Stimulated activated CD8-positive, alpha-beta memory T cell treated with anti-CD3 and anti-CD28 coated beads, Interleukin-7, amount 100 ng/mL, for 24 hours (primary cell): Measurements from ENCODE around the gene APBA2.

ENCODE experiments used
- DNase-seq: peaks from one replicate; pipeline ENCODE4 v3.0.0-alpha.2; 2020; ENCODE audit warnings: low read depth

Gene APBA2

GRCh38 chr15:29103824-29104565 lies 218.2 kb downstream of the APBA2 start:
- peak; percentile 14 for DNase-seq

DNA sequence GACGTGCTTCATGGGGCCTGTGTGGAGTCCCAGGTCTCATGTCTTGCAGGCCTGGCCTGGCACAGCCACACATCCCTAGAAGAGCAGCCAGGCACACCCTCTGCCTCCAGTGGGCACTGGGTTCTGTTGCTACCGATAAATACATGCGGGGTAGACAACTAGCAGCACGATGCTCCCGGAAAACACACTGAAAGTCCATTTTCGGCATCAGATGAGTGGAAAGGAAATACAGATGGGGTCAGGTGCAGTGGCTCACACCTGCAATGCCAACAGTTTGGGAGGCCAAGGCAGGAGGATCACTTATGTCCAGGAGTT lies 218.7 kb downstream of the APBA2 start:
- no peak for DNase-seq

DNA sequence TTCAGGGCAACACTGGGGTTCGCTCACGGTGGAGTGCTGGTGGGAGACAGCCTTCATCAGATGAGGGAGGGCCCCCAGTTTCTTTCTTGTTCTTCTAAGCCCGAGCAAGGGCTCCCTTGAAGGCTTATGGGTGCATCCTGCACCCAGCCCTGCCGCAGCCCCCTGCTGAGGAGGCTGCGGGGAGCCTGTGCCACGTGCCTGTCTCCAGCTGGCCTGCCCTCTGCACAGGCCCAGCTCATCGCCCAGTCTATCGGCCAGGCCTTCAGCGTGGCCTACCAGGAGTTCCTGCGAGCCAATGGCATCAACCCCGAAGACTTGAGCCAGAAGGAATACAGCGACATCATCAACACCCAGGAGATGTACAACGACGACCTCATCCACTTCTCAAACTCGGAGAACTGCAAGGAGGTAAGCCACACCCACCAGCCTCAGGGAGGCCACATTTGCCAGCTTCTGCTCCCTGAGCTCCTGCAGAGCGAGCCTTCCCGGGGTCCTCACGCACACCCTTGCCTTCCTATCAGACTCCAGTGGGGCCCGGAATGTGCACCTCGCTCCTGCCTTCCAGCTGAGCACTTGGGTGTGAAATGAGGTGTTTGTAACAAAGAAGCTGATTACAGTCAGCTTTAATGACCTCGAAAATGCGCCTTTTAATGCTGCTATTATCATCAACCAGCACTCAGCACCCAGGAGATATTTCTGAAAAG lies 219.5 kb downstream of the APBA2 start:
- DNase-seq = no peak

DNA sequence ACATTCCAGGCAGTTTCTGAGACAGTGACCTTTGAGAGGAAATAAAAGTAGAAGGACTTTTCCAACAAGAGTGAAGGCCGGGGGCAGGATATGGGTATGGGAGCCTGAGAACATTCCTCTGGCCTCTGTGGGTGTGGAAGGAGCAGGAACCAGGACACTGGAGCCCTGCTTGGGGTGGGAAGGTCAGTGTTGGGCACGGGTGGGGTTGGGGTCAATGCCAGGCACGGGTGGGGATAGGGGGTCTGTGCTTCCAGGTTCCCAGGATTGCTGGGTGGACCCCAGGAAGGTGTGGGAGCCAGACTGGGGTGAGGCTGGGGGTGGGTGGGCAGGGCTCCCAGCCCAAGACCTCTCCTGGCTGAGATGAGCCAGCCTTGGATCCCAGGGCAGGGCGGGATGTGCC lies 220.3 kb downstream of the APBA2 start:
- DNase-seq = no peak

GRCh38 chr15:29106551-29107290 lies 220.9 kb downstream of the APBA2 start:
- DNase-seq = no peak

- DNase-seq = no peak
Measured at GRCh38 chr15:29107291-29107890, 221.6 kb downstream of the APBA2 start.

DNA sequence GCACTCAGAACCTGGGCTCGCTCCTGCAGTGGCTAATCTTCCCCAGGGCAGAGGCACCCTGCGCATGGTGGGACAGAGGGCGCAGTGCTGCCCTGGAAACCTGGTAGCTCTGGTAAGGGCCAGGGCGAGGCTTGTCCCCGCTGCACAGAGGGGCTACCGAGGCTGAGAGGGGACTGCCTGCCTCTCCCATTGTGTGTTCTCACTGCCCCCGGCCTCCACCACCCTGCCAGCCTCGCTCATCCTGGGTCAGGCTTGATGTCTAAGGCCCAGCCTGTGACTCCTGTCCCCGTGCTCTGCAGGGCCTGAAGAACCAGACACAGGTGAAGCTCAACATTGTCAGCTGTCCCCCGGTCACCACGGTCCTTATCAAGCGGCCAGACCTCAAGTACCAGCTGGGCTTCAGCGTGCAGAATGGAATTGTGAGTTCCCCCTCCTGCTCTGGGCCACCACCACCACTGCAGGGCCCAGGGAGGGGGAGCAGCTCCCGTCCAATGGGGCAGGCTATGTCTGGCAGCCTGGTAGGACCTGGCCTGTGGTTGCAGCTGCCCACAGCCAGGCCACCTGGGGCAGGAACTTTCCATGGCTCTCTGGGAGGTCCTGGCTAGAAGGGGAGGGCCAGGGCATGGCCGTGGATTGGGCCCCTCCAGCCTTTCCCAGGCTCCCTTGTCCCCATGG lies 222.3 kb downstream of the APBA2 start:
- no peak for DNase-seq

DNA sequence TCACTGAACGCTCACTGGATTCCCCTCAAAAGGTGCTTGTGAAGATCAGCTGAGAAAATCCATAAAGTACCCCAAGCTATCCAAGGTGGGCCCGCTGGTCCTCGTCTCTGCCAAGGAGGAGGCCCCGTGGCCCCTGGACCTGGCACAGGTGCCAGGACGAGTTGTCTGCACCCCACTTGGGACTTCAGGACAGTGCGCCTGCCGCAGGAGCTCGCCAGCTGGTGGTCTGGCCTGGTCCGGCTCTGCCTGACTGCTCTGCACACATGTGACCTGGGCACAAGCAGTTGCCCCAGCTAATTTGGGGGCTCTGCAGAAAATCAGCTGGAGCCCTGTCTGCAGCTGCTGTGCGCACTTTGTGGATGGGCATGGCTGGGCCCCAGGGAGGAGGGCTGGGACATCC lies 224.0 kb downstream of the APBA2 start:
- no peak for DNase-seq

DNA sequence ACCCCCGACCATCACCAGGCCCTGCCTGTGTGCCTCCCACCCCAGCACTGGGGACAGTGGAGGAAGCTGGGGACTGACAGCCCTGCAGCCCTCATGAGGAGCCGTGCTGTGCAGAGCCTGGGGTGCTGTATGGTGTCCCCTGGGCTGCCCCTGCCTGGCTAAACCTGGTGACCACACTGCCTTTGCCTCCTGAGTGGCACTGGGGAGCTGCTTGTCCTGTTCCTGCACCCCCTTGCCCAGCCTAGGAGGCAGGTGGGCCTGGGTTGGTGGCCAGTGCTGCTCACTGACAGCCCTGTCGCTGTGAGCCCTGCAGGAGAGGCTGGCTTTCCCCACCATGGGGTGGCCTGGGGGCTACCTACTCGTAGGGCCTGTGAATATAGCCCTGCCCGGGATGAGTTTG lies 224.4 kb downstream of the APBA2 start:
- DNase-seq = no peak

DNA sequence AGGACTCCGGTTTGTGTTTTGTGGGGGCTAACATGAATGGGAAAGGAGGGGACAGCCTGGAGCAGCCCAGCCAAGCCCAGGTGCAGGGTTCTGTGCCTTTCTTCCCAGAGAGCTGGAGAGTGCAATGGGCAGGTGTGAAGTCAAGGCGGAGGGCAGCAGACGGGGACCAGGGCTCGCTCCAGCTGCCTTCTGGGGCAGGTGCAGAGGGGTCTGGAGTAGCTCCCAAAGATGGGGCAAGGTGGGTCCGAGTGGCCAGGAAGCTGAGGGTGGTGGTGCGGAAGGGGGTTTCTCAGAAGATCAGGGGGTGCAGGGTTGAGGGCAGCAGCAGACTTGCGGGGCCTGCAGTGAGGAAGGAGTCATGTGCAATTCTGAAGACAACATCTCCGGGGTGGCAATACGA lies 225.0 kb downstream of the APBA2 start:
- no peak for DNase-seq

DNA sequence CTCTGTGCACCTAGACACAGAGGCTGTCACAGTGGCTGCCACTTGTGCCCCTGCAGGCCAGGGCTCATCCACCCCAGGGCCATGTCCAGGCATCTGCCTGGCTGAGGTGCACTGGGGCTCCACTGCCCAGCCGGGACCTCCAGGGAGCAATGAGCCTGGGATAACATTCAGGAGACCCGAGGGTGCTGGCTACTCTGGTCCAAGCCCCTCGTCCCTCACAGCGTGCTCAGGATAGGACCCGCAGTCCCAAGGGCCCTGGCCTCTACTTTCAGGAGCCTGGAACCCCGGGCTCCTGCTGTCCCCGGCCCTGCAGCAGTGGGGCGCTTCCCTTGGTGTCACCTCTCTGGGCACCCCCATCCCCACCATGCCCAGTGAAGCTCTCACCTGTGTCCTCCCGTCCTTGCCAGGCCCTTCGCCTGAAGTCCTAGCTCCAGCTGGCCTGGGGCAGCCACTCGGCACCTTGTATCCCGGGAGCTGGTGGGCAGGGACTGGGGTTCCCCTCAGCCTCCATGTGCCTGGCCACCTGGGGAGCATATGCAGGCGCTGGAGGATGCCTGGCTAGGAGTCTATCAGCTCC lies 226.0 kb downstream of the APBA2 start:
- no peak for DNase-seq

GRCh38 chr15:29113336-29114220 lies 227.8 kb downstream of the APBA2 start:
- DNase-seq = no peak

DNA sequence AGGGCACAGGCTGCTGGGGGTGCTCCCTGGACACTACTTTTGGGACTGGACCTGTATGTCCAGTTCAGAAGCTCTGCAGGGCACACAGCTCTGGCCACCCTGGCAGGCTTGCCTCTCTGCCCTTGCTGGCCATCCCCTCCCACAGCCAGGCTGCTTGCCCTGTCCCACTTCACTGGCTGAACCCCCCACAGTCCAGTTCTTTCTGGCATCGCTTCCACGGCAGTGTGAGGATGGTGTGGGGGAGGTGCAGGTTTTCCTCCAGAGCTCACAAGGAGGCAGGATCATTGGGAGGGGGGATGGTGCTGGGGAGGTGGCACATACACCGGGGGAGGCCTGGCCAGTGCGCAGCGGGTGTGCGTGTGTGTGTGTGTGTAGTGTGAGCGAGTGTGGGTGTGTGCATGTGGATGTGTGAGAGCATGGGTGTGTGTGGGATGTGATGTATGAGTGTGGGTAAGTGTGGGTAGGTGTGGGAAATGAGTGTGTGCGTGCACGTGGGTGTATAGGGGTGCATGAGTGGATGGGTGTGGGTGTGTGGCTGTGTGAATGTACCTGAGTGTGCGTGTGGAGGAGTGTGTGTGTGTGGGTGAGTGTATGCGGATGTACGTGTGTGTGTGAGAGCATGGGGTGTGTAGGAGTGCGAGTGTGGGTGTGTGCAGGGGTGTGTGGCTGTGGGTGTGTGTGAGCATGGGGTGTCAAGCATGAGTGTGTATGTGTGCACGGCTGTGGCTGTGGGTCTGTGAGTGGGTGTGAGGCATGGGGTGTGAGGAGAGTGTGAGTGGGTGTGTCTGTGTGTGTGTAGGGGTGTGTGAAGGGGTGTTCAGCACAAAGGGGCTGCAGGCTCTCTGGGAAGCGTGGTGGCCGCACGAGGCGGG lies 228.7 kb downstream of the APBA2 start:
- no peak for DNase-seq

- no peak for DNase-seq
Measured at GRCh38 chr15:29115093-29115991, 229.6 kb downstream of the APBA2 start.

DNA sequence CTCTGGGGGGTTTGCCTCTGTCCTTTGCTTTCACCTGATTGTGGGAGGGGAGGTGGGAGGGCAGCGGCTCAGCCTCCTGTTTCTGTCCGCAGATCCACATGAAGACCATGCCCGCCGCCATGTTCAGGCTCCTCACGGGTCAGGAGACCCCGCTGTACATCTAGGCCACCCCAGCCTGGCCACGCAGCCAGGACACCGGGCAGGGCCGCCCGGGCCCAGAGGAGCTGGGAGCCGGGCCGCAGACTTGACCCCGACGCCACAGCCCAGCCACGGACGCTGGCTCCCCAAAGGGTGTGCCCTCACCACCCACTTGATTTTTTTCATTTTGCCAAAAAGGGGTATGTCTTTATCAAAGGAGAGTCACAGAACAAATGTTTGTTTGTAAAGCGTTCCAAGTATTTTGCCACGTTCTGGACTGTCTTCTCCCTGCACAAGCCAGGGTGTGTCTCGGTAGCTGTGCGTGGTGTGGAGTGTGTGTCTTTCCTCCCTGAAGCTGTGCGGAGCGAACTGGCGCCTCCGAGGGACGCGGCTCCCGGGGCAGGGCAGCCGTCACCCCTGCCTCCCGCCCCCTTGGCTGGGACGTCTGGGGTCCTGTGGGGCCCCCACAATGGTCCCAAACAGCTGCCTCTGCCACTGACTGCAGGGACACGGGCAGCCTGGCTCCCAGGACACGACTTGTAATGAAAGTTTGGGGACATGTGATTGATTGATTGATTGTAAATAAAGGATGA lies 231.4 kb downstream of the APBA2 start:
- no peak for DNase-seq

DNA sequence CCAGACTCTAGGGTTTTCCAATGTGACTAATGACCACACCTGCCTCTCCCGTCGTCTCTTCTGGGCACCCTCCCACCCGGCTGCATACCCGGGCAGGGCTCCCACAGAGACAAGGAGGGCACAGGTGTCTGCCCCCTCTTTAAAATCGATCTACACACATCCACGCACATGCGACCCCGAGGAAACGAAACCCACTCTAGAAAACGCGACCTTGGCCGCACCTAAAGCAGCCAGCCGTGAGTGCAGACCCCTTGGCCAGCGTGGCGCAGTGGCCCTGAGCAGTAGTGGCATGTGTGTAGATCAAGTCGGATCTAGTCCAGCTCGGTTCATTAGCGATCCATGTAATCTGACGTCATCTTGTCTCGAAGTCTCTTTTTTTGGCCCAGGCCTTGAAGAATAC lies 232.0 kb downstream of the APBA2 start:
- DNase-seq = no peak

DNA sequence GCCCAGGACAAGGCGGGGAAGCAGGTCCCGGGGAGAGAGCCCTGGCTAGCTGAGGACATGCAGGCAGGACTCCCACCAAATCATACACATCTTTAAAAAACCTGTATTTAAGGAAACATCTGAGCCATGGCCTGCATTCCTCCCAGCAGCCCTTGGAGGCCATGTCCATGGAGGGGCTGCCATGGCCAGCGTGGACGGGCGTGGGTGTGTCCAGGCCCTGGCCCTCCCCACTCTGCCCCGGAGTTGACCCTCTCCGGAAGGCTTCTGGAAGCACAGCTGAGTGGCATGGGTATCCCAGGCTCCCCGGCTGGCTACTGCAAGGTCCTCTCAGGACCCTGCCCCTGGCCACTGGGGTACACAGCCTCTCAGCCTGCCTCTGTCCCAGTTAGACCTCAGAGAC lies 234.1 kb downstream of the APBA2 start:
- no peak for DNase-seq
